Mesenchymal stem cell (in vitro differentiated cells and primary cell): Measurements from ENCODE around the gene ETV6.

Source experiments
- DNase-seq: peaks from one replicate; pipeline ENCODE4 v3.0.0-alpha.2; 2013
- H2AFZ ChIP-seq: one replicate; pipeline ENCODE4 v1.6.1; 2013; ENCODE audit warnings: low read depth, mild to moderate bottlenecking, control low read depth, inconsistent platforms, low read length, moderate library complexity
- H2AK5ac ChIP-seq: 2 replicates; pipeline ENCODE4 v1.6.1; 2013; ENCODE audit warnings: low read length, moderate library complexity, mild to moderate bottlenecking, inconsistent platforms; ENCODE audit not compliant: severe bottlenecking
- H2BK120ac ChIP-seq: one replicate; pipeline ENCODE4 v1.6.1; 2013; ENCODE audit warnings: low read depth, mild to moderate bottlenecking, inconsistent platforms, low read length, moderate library complexity
- H2BK12ac ChIP-seq, 2 experiments: one replicate each; pipeline ENCODE4 v1.6.1; 2013; ENCODE audit warnings: inconsistent platforms in 2 of 2, low read length in 2 of 2, mild to moderate bottlenecking in 2 of 2, moderate library complexity in 2 of 2, control low read depth in 1 of 2
- H2BK15ac ChIP-seq: one replicate; pipeline ENCODE4 v1.6.1; 2013; ENCODE audit warnings: mild to moderate bottlenecking, low read depth, inconsistent platforms; ENCODE audit not compliant: poor library complexity, severe bottlenecking
- H2BK5ac ChIP-seq: 2 replicates; pipeline ENCODE4 v1.6.1; 2013; ENCODE audit warnings: low read depth, mild to moderate bottlenecking, low read length, control low read depth, inconsistent platforms; ENCODE audit not compliant: poor library complexity, severe bottlenecking
- H3K14ac ChIP-seq, 2 experiments: one replicate each; pipeline ENCODE4 v1.6.1; 2013; ENCODE audit warnings: inconsistent platforms in 2 of 2, low read length in 2 of 2, control low read depth in 1 of 2, mild to moderate bottlenecking in 1 of 2, moderate library complexity in 1 of 2
- H3K18ac ChIP-seq, 2 experiments: one replicate each; pipeline ENCODE4 v1.6.1; 2013; ENCODE audit warnings: inconsistent platforms in 2 of 2, low read length in 2 of 2, control low read depth in 1 of 2, low read depth in 1 of 2, mild to moderate bottlenecking in 1 of 2
- H3K23ac ChIP-seq, 2 experiments: one replicate each; pipeline ENCODE4 v1.6.1; 2013; ENCODE audit warnings: inconsistent platforms in 2 of 2, low read length in 2 of 2, mild to moderate bottlenecking in 2 of 2, moderate library complexity in 2 of 2, control low read depth in 1 of 2
- H3K27ac ChIP-seq: 2 replicates; pipeline ENCODE4 v1.5.1; 2013; ENCODE audit warnings: mild to moderate bottlenecking, moderate library complexity, low read length, control low read depth, inconsistent platforms; ENCODE audit not compliant: poor library complexity, severe bottlenecking
- H3K27me3 ChIP-seq, 2 experiments: 2 replicates each; pipeline versions ENCODE4 v1.6.1 to v1.7.0; 2013; ENCODE audit warnings: low read length in 2 of 2, mild to moderate bottlenecking in 2 of 2, moderate library complexity in 2 of 2, control low read depth in 1 of 2, inconsistent platforms in 1 of 2; ENCODE audit not compliant: control insufficient read depth in 1 of 2, insufficient read depth in 1 of 2
- H3K36me3 ChIP-seq, 2 experiments: 2 replicates each; pipeline versions ENCODE4 v1.6.1 to v1.7.0; 2013; ENCODE audit warnings: low read length in 2 of 2, control low read depth in 1 of 2, inconsistent platforms in 1 of 2, low read depth in 1 of 2, mild to moderate bottlenecking in 1 of 2; ENCODE audit not compliant: insufficient read depth in 2 of 2, control insufficient read depth in 1 of 2
- H3K4ac ChIP-seq, 2 experiments: one replicate each; pipeline ENCODE4 v1.6.1; 2013; ENCODE audit warnings: inconsistent platforms in 2 of 2, low read length in 2 of 2, mild to moderate bottlenecking in 2 of 2, moderate library complexity in 2 of 2, control low read depth in 1 of 2, low read depth in 1 of 2
- H3K4me1 ChIP-seq: 2 replicates; pipeline ENCODE4 v1.6.1; 2013; ENCODE audit warnings: low read depth, low read length, control low read depth; ENCODE audit not compliant: control insufficient read depth, insufficient read depth
- H3K4me2 ChIP-seq: 2 replicates; pipeline ENCODE4 v1.6.1; 2013; ENCODE audit warnings: low read length, mild to moderate bottlenecking, inconsistent platforms; ENCODE audit not compliant: poor library complexity, severe bottlenecking
- H3K4me3 ChIP-seq, 2 experiments: 2 replicates each; pipeline versions ENCODE4 v1.5.1 to v1.7.0; 2013; ENCODE audit warnings: low read length in 2 of 2, mild to moderate bottlenecking in 2 of 2, control low read depth in 1 of 2, low read depth in 1 of 2; ENCODE audit not compliant: insufficient read depth in 1 of 2
- H3K79me1 ChIP-seq: replicated peaks from 2 replicates; pipeline ENCODE4 v1.6.1; 2013; ENCODE audit warnings: mild to moderate bottlenecking, control low read depth, low read length, inconsistent platforms; ENCODE audit not compliant: poor library complexity, severe bottlenecking
- H3K9ac ChIP-seq: 2 replicates; pipeline ENCODE4 v1.7.0; 2013; ENCODE audit warnings: mild to moderate bottlenecking, low read length, moderate library complexity
- H3K9me3 ChIP-seq: 2 replicates; pipeline ENCODE4 v1.7.0; 2013; ENCODE audit warnings: mild to moderate bottlenecking, low read length; ENCODE audit not compliant: control insufficient read depth
- H4K8ac ChIP-seq: one replicate; pipeline ENCODE4 v1.6.1; 2013; ENCODE audit warnings: inconsistent platforms, mild to moderate bottlenecking, low read length, moderate library complexity
- H4K91ac ChIP-seq: one replicate; pipeline ENCODE4 v1.6.1; 2013; ENCODE audit warnings: mild to moderate bottlenecking, low read length, inconsistent platforms
- WGBS: methylation state at CpG from one replicate; pipeline ENCODE4 v1.1.7; 2013; ENCODE audit warnings: mixed read lengths; 5-methylcytosine and 5-hydroxymethylcytosine counted together

Gene ETV6

GRCh38 chr12:11793921-11794710 lies 144.6 kb downstream of the ETV6 start:
- Histone ChIP-seq H2BK120ac (no peak overlapping the region), H3K9me3 (no peaks in the 10 kb centered on the region), H4K8ac (no peak overlapping the region), H3K79me1 (peaks cover 33% of the 10 kb centered on the region), H3K4me1 (peaks cover 23% of the 10 kb centered on the region), H3K27me3 (no peaks in the 10 kb centered on the region), H3K4me3 (no peak overlapping the region), H3K4ac (peak overlapping the region in 1 of 2 experiments; percentile 53), H4K91ac (no peak overlapping the region), H2BK5ac (no peak overlapping the region), H2AFZ (no peak overlapping the region), H3K14ac (no peak overlapping the region), H3K36me3 (peaks cover 0 to 3% of the 10 kb centered on the region in 2 experiments), H2BK15ac (peak overlapping the region; percentile 44), H3K27ac (peak overlapping the region; percentile 97), H2BK12ac (no peak overlapping the region), H3K4me2 (peak overlapping the region; percentile 37), H3K18ac (peak overlapping the region in 1 of 2 experiments; percentile 11), H3K9ac (no peak overlapping the region), H3K23ac (no peak overlapping the region), H2AK5ac (peak overlapping the region; percentile 94)
- 94% methylated on average over 14 of the region's 14 CpGs for WGBS
- no peak for DNase-seq

- H3K9me3 ChIP-seq = no peaks in the 10 kb centered on the region
- peaks cover 0 to 3% of the 10 kb centered on the region in 2 experiments for H3K36me3 ChIP-seq
- H3K4ac ChIP-seq = no peak overlapping the region
- no peak overlapping the region for H3K9ac ChIP-seq
- H2BK12ac ChIP-seq = no peak overlapping the region
- H3K23ac ChIP-seq = no peak overlapping the region
- no peak overlapping the region for H2BK15ac ChIP-seq
- H3K27me3 ChIP-seq = no peaks in the 10 kb centered on the region
- H2AFZ ChIP-seq = no peak overlapping the region
- peak overlapping the region; percentile 97 for H3K27ac ChIP-seq
- H3K14ac ChIP-seq = no peak overlapping the region
- WGBS = 66% methylated on average over 3 of the region's 4 CpGs
- H2AK5ac ChIP-seq = no peak overlapping the region
- H3K4me2 ChIP-seq = no peak overlapping the region
- no peak overlapping the region for H3K4me3 ChIP-seq
- peaks cover 37% of the 10 kb centered on the region for H3K79me1 ChIP-seq
- H3K18ac ChIP-seq = no peak overlapping the region
- H3K4me1 ChIP-seq = peaks cover 25% of the 10 kb centered on the region
- no peak overlapping the region for H4K91ac ChIP-seq
- H2BK5ac ChIP-seq = no peak overlapping the region
- no peak for DNase-seq
- H2BK120ac ChIP-seq = no peak overlapping the region
- no peak overlapping the region for H4K8ac ChIP-seq
Measured at GRCh38 chr12:11794751-11795150, 145.3 kb downstream of the ETV6 start.

GRCh38 chr12:11795192-11795912 lies 145.9 kb downstream of the ETV6 start:
- Histone ChIP-seq H2BK15ac (peak overlapping the region; percentile 60), H3K4ac (no peak overlapping the region), H3K4me2 (no peak overlapping the region), H4K8ac (peak overlapping the region; percentile 47), H3K36me3 (peaks cover 0 to 3% of the 10 kb centered on the region in 2 experiments), H4K91ac (no peak overlapping the region), H3K23ac (peak overlapping the region in 1 of 2 experiments; percentile 41), H3K27ac (peak overlapping the region; percentile 97), H3K9ac (no peak overlapping the region), H2BK12ac (peak overlapping the region; percentile 59 to 64), H3K79me1 (peaks cover 37% of the 10 kb centered on the region), H3K14ac (no peak overlapping the region), H2BK5ac (peak overlapping the region; percentile 88), H2AK5ac (peak overlapping the region; percentile 99), H3K27me3 (no peaks in the 10 kb centered on the region), H3K9me3 (no peaks in the 10 kb centered on the region), H3K4me3 (no peak overlapping the region), H3K18ac (peak overlapping the region in 1 of 2 experiments; percentile 28), H3K4me1 (peaks cover 25% of the 10 kb centered on the region), H2AFZ (no peak overlapping the region), H2BK120ac (no peak overlapping the region)
- DNase-seq = no peak
- WGBS = 92% methylated on average over 7 of the region's 8 CpGs

GRCh38 chr12:11795913-11796459 lies 146.5 kb downstream of the ETV6 start:
- no peaks in the 10 kb centered on the region for H3K27me3 ChIP-seq
- H3K23ac ChIP-seq = no peak overlapping the region
- no peak overlapping the region for H3K18ac ChIP-seq
- peak overlapping the region; percentile 97 for H3K27ac ChIP-seq
- H2BK120ac ChIP-seq = no peak overlapping the region
- no peak overlapping the region for H3K4me2 ChIP-seq
- no peaks in the 10 kb centered on the region for H3K9me3 ChIP-seq
- no peak overlapping the region for H2BK5ac ChIP-seq
- H3K36me3 ChIP-seq = no peaks in the 10 kb centered on the region
- H2BK15ac ChIP-seq = no peak overlapping the region
- no peak overlapping the region for H4K91ac ChIP-seq
- no peak overlapping the region for H3K4me3 ChIP-seq
- peak overlapping the region in 1 of 2 experiments; percentile 54 for H2BK12ac ChIP-seq
- no peak for DNase-seq
- 59% methylated on average over 5 of the region's 6 CpGs for WGBS
- peak overlapping the region in 1 of 2 experiments; percentile 47 for H3K4ac ChIP-seq
- H2AK5ac ChIP-seq = peak overlapping the region; percentile 23
- no peak overlapping the region for H3K14ac ChIP-seq
- no peak overlapping the region for H3K9ac ChIP-seq
- no peak overlapping the region for H4K8ac ChIP-seq
- peaks cover 25% of the 10 kb centered on the region for H3K4me1 ChIP-seq
- no peak overlapping the region for H2AFZ ChIP-seq
- peaks cover 36% of the 10 kb centered on the region for H3K79me1 ChIP-seq
